OCI-LY1 (cell line): ENCODE measurements around the gene NRGN.

Experiments used
- H2AFZ ChIP-seq: fragments of 200-600 bp; sonication (generic), shearing (Covaris generic); 2 replicates; pipeline ENCODE4 v1.6.0; 2014; ENCODE audit warnings: antibody characterized with exemption, mild to moderate bottlenecking, low read length
- H3F3A ChIP-seq: fragments of 200-600 bp; sonication (generic), shearing (Covaris generic); 2 replicates; pipeline ENCODE4 v1.6.0; 2014; ENCODE audit warnings: mild to moderate bottlenecking, antibody characterized with exemption, low read length, moderate library complexity; ENCODE audit not compliant: insufficient read depth
- H3K27ac ChIP-seq: fragments of 200-600 bp; sonication (generic); 2 replicates; pipeline ENCODE4 v1.5.1; 2014; ENCODE audit warnings: low read length, mixed run types, mild to moderate bottlenecking, low read depth; ENCODE audit not compliant: poor library complexity, severe bottlenecking
- H3K27me3 ChIP-seq: fragments of 200-600 bp; sonication (generic); 2 replicates; pipeline ENCODE4 v1.6.0; 2014; ENCODE audit warnings: antibody characterized with exemption, mild to moderate bottlenecking, low read length, moderate library complexity; ENCODE audit not compliant: insufficient read depth
- H3K36me3 ChIP-seq: fragments of 200-600 bp; sonication (generic); 2 replicates; pipeline ENCODE4 v1.6.1; 2014; ENCODE audit warnings: mild to moderate bottlenecking, antibody characterized with exemption, low read length, moderate library complexity, mixed read lengths; ENCODE audit not compliant: insufficient read depth
- H3K4me1 ChIP-seq: fragments of 200-600 bp; sonication (generic); 2 replicates; pipeline ENCODE4 v1.5.1; 2014; ENCODE audit warnings: mild to moderate bottlenecking, low read length, moderate library complexity; ENCODE audit not compliant: insufficient read depth, severe bottlenecking
- H3K4me2 ChIP-seq: fragments of 200-600 bp; sonication (generic), shearing (Covaris generic); 2 replicates; pipeline ENCODE4 v1.6.1; 2014; ENCODE audit warnings: low read length
- H3K4me3 ChIP-seq: fragments of 200-600 bp; sonication (generic); 2 replicates; pipeline ENCODE4 v1.5.1; 2014; ENCODE audit warnings: low read length, low read depth, mild to moderate bottlenecking, mixed read lengths; ENCODE audit not compliant: poor library complexity, severe bottlenecking
- H3K79me2 ChIP-seq: fragments of 200-600 bp; shearing (Covaris generic); 2 replicates; pipeline ENCODE4 v1.6.1; 2016; ENCODE audit warnings: mixed run types, low read length, mixed read lengths; ENCODE audit not compliant: insufficient read depth
- H3K9ac ChIP-seq: fragments of 200-600 bp; sonication (generic), shearing (Covaris generic); 2 replicates; pipeline ENCODE4 v1.6.1; 2014; ENCODE audit warnings: mild to moderate bottlenecking, low read length, mixed read lengths
- H3K9me2 ChIP-seq: fragments of 200-600 bp; sonication (generic), shearing (Covaris generic); 2 replicates; pipeline ENCODE4 v1.6.1; 2014; ENCODE audit warnings: low read depth, mild to moderate bottlenecking, low read length, mixed read lengths
- H3K9me3 ChIP-seq: fragments of 200-600 bp; shearing (Covaris generic); 2 replicates; pipeline ENCODE4 v1.6.1; 2014; ENCODE audit warnings: low read length, mixed read lengths
- H4K20me1 ChIP-seq: fragments of 200-600 bp; sonication (generic), shearing (Covaris generic); 2 replicates; pipeline ENCODE4 v1.6.0; 2016; ENCODE audit warnings: mild to moderate bottlenecking, low read length; ENCODE audit not compliant: insufficient read depth
- CTCF ChIP-seq: fragments of 200-600 bp; sonication (generic), shearing (Covaris generic); IDR thresholded peaks from 2 replicates; pipeline ENCODE4 v1.5.1; 2017; ENCODE audit warnings: mild to moderate bottlenecking, antibody characterized with exemption, low read length, moderate library complexity, mixed read lengths
- EZH2 ChIP-seq: fragments of 200-600 bp; sonication (generic), shearing (Covaris generic); IDR thresholded peaks from 2 replicates; pipeline ENCODE4 v1.8.0; 2017; ENCODE audit warnings: borderline replicate concordance, mixed run types, mild to moderate bottlenecking, antibody characterized with exemption, low read length, moderate library complexity, mixed read lengths

Gene NRGN

DNA sequence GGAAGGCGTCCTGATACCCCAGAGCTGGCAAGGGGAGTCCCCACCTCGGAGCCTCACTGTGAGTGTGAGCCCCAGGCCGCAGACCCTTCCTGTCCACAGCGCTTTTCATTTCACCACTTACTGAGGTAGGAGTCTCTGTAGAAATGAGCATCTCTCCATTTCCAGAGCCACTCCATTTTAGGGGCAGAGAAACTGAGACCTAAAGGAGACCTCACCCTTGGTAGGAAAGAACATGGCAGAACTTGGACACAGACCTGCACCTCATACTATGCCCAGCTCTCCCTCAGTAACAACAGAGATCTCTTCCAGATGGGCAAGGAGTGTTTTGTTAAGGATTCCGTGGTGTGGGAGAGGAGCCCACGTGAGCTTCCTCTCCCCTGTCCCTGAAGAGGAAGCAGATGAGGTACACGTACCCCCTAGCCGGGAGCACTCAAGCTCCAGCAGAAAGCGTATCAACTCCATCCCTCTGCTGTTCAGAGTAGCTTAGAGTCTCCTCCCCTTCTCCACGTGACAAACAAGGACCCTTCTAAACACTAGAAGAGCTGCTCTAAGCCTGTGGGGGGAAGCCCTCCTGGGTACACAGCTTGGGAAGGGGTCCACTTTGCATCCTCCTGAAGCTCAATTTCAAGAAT, 12.8 kb downstream of the NRGN start:
- Histone ChIP-seq H3K9ac (no peak overlapping the region), H3K4me2 (no peak overlapping the region), H3K9me2 (no peaks in the 10 kb centered on the region), H3K4me1 (no peaks in the 10 kb centered on the region), H3F3A (no peaks in the 10 kb centered on the region), H3K79me2 (no peaks in the 10 kb centered on the region), H3K9me3 (no peaks in the 10 kb centered on the region), H4K20me1 (no peaks in the 10 kb centered on the region), H3K4me3 (no peak overlapping the region), H3K27ac (no peak overlapping the region), H3K27me3 (0 out of 2 replicates have a peak, but pooled peaks cover 3% of the 10 kb centered on the region), H2AFZ (no peak overlapping the region), H3K36me3 (no peaks in the 10 kb centered on the region)
- TF ChIP-seq CTCF (no peak), EZH2 (no peak)

- H4K20me1 ChIP-seq, result no peaks in the 10 kb centered on the region
- no peak overlapping the region for H3K9ac ChIP-seq
- no peaks in the 10 kb centered on the region for H3K36me3 ChIP-seq
- H3K9me2 ChIP-seq, result no peaks in the 10 kb centered on the region
- H3K79me2 ChIP-seq, result no peaks in the 10 kb centered on the region
- H3K9me3 ChIP-seq, result no peaks in the 10 kb centered on the region
- no peak overlapping the region for H3K27ac ChIP-seq
- H3K4me3 ChIP-seq, result no peak overlapping the region
- H2AFZ ChIP-seq, result no peak overlapping the region
- no peaks in the 10 kb centered on the region for H3F3A ChIP-seq
- no peaks in the 10 kb centered on the region for H3K4me1 ChIP-seq
- H3K27me3 ChIP-seq, result 0 out of 2 replicates have a peak, but pooled peaks cover 3% of the 10 kb centered on the region
- H3K4me2 ChIP-seq, result no peak overlapping the region
- TF ChIP-seq CTCF (no peak), EZH2 (no peak)
Measured at GRCh38 chr11:124753205-124753604, 13.5 kb downstream of the NRGN start.

GRCh38 chr11:124753624-124754023, 13.9 kb downstream of the NRGN start:
- Histone ChIP-seq H3K9ac (no peak overlapping the region), H3F3A (no peaks in the 10 kb centered on the region), H4K20me1 (no peaks in the 10 kb centered on the region), H3K79me2 (no peaks in the 10 kb centered on the region), H3K9me3 (no peaks in the 10 kb centered on the region), H2AFZ (no peak overlapping the region), H3K27ac (no peak overlapping the region), H3K36me3 (no peaks in the 10 kb centered on the region), H3K27me3 (0 out of 2 replicates have a peak, but pooled peaks cover 3% of the 10 kb centered on the region), H3K9me2 (no peaks in the 10 kb centered on the region), H3K4me2 (no peak overlapping the region), H3K4me1 (no peaks in the 10 kb centered on the region), H3K4me3 (no peak overlapping the region)
- TF ChIP-seq CTCF (no peak), EZH2 (no peak)
